GM12878 (cell line): Measurements from ENCODE around the gene SCYGR3.

ENCODE experiments used
- ASH2L ChIP-seq: fragments of 300-600, 200-600 bp; sonication (generic); IDR thresholded peaks from 2 replicates; pipeline ENCODE4 v1.6.1; 2017; ENCODE audit warnings: low read depth, mild to moderate bottlenecking, borderline replicate concordance
- BHLHE40 ChIP-seq, 2 experiments: fragments of 450-650 bp in 1 of 2; IDR thresholded peaks; 2 replicates each; pipeline ENCODE4 v1.6.1; 2011 to 2017; ENCODE audit warnings: low read depth in 2 of 2, borderline replicate concordance in 1 of 2, improper control_type of control experiment in 1 of 2, low read length in 1 of 2, mild to moderate bottlenecking in 1 of 2
- CTCF ChIP-seq, 3 experiments: IDR thresholded peaks in 2 of 3; conservative IDR thresholded peaks in 1 of 3; 2 replicates each; pipeline ENCODE4 v1.5.1; 2011; ENCODE audit warnings: low read depth in 3 of 3, low read length in 3 of 3, mild to moderate bottlenecking in 3 of 3, control low read depth in 2 of 3, moderate library complexity in 2 of 3, inconsistent platforms in 1 of 3, mixed read lengths in 1 of 3; ENCODE audit not compliant: control insufficient read depth in 2 of 3, insufficient read depth in 1 of 3; ENCODE audit errors: extremely low read depth in 1 of 3
- EP300 ChIP-seq, 2 experiments: fragments of 150-350 bp in 1 of 2; IDR thresholded peaks; 2 replicates each; pipeline ENCODE4 v1.6.1; 2011 to 2012; ENCODE audit warnings: low read depth in 2 of 2, low read length in 2 of 2, borderline replicate concordance in 1 of 2, improper control_type of control experiment in 1 of 2, inconsistent platforms in 1 of 2; ENCODE audit not compliant: control insufficient read depth in 1 of 2
- MAX ChIP-seq: IDR thresholded peaks from 2 replicates; pipeline ENCODE4 v1.6.1; 2012; ENCODE audit warnings: low read depth, low read length, improper control_type of control experiment
- POLR2AphosphoS5 ChIP-seq: IDR thresholded peaks from 2 replicates; pipeline ENCODE4 v1.6.1; 2011; ENCODE audit warnings: mild to moderate bottlenecking, low read length, inconsistent platforms
- ZNF274 ChIP-seq: IDR thresholded peaks from one replicate; pipeline ENCODE4 v1.8.0; 2011; ENCODE audit not compliant: insufficient read length, insufficient read depth
- ZZZ3 ChIP-seq: IDR thresholded peaks from 2 replicates; pipeline ENCODE4 v1.6.1; 2011; ENCODE audit warnings: low read depth; ENCODE audit not compliant: control insufficient read depth, insufficient read length

- TF ChIP-seq CTCF (IDR thresholded peaks at IDR 0.05 in 2 of 3, conservative IDR thresholded peaks at IDR 0.05 in 1 of 3; ENCODE audit: control insufficient read depth in 2 of 3, extremely low read depth in 1 of 3, insufficient read depth in 1 of 3, low read depth in 3 of 3, low read length in 3 of 3) (no peak), ASH2L (no peak), EP300 (IDR thresholded peaks at IDR 0.05; ENCODE audit: borderline replicate concordance in 1 of 2, control insufficient read depth in 1 of 2, low read depth in 2 of 2, low read length in 2 of 2) (no peak), MAX (no peak), ZNF274 (no peak), ZZZ3 (no peak), POLR2AphosphoS5 (no peak), BHLHE40 (IDR thresholded peaks at IDR 0.05; ENCODE audit: borderline replicate concordance in 1 of 2, low read depth in 2 of 2, low read length in 1 of 2) (no peak)
These were observed 32.3 kb downstream of the SCYGR3 start for GRCh38 chr2:227582369-227582768.
